OCI-LY1 (cell line): ENCODE measurements around the gene GRM7.

ENCODE experiments used
- H2AFZ ChIP-seq: fragments of 200-600 bp; sonication (generic), shearing (Covaris generic); 2 replicates; pipeline ENCODE4 v1.6.0; 2014; ENCODE audit warnings: antibody characterized with exemption, mild to moderate bottlenecking, low read length
- H3F3A ChIP-seq: fragments of 200-600 bp; sonication (generic), shearing (Covaris generic); 2 replicates; pipeline ENCODE4 v1.6.0; 2014; ENCODE audit warnings: mild to moderate bottlenecking, antibody characterized with exemption, low read length, moderate library complexity; ENCODE audit not compliant: insufficient read depth
- H3K27ac ChIP-seq: fragments of 200-600 bp; sonication (generic); 2 replicates; pipeline ENCODE4 v1.5.1; 2014; ENCODE audit warnings: low read length, mixed run types, mild to moderate bottlenecking, low read depth; ENCODE audit not compliant: poor library complexity, severe bottlenecking
- H3K27me3 ChIP-seq: fragments of 200-600 bp; sonication (generic); 2 replicates; pipeline ENCODE4 v1.6.0; 2014; ENCODE audit warnings: antibody characterized with exemption, mild to moderate bottlenecking, low read length, moderate library complexity; ENCODE audit not compliant: insufficient read depth
- H3K36me3 ChIP-seq: fragments of 200-600 bp; sonication (generic); 2 replicates; pipeline ENCODE4 v1.6.1; 2014; ENCODE audit warnings: mild to moderate bottlenecking, antibody characterized with exemption, low read length, moderate library complexity, mixed read lengths; ENCODE audit not compliant: insufficient read depth
- H3K4me1 ChIP-seq: fragments of 200-600 bp; sonication (generic); 2 replicates; pipeline ENCODE4 v1.5.1; 2014; ENCODE audit warnings: mild to moderate bottlenecking, low read length, moderate library complexity; ENCODE audit not compliant: insufficient read depth, severe bottlenecking
- H3K4me2 ChIP-seq: fragments of 200-600 bp; sonication (generic), shearing (Covaris generic); 2 replicates; pipeline ENCODE4 v1.6.1; 2014; ENCODE audit warnings: low read length
- H3K4me3 ChIP-seq: fragments of 200-600 bp; sonication (generic); 2 replicates; pipeline ENCODE4 v1.5.1; 2014; ENCODE audit warnings: low read length, low read depth, mild to moderate bottlenecking, mixed read lengths; ENCODE audit not compliant: poor library complexity, severe bottlenecking
- H3K79me2 ChIP-seq: fragments of 200-600 bp; shearing (Covaris generic); 2 replicates; pipeline ENCODE4 v1.6.1; 2016; ENCODE audit warnings: mixed run types, low read length, mixed read lengths; ENCODE audit not compliant: insufficient read depth
- H3K9ac ChIP-seq: fragments of 200-600 bp; sonication (generic), shearing (Covaris generic); 2 replicates; pipeline ENCODE4 v1.6.1; 2014; ENCODE audit warnings: mild to moderate bottlenecking, low read length, mixed read lengths
- H3K9me2 ChIP-seq: fragments of 200-600 bp; sonication (generic), shearing (Covaris generic); 2 replicates; pipeline ENCODE4 v1.6.1; 2014; ENCODE audit warnings: low read depth, mild to moderate bottlenecking, low read length, mixed read lengths
- H3K9me3 ChIP-seq: fragments of 200-600 bp; shearing (Covaris generic); 2 replicates; pipeline ENCODE4 v1.6.1; 2014; ENCODE audit warnings: low read length, mixed read lengths
- H4K20me1 ChIP-seq: fragments of 200-600 bp; sonication (generic), shearing (Covaris generic); 2 replicates; pipeline ENCODE4 v1.6.0; 2016; ENCODE audit warnings: mild to moderate bottlenecking, low read length; ENCODE audit not compliant: insufficient read depth
- EZH2 ChIP-seq: fragments of 200-600 bp; sonication (generic), shearing (Covaris generic); IDR thresholded peaks from 2 replicates; pipeline ENCODE4 v1.8.0; 2017; ENCODE audit warnings: borderline replicate concordance, mixed run types, mild to moderate bottlenecking, antibody characterized with exemption, low read length, moderate library complexity, mixed read lengths
- TF ChIP-seq, protein P1 (sequence below): fragments of 200-600 bp; sonication (generic), shearing (Covaris generic); IDR thresholded peaks from 2 replicates; pipeline ENCODE4 v1.5.1; 2017; ENCODE audit warnings: mild to moderate bottlenecking, antibody characterized with exemption, low read length, moderate library complexity, mixed read lengths

Gene GRM7

DNA sequence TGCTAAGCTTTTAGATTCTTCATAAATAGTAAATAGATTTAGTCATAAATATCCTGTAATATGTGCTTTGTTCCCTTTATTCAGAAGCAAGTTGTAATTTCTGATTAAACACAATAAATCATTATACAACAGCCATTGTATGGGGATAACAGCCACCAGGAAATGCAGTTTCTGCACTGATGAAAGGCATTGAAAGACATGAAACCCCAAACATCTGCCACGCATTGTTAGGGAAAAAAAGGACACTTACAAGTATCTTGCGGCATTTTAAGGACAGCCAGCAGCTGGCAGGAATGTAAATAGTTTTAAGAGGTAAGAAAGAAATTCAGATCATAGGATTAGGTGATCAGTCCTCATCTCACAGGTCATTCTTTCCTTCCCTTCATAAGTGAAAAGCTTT, 839.6 kb downstream of the GRM7 start:
- Histone ChIP-seq H2AFZ (no peak overlapping the region), H3K4me2 (no peak overlapping the region), H3F3A (no peaks in the 10 kb centered on the region), H3K27me3 (no peaks in the 10 kb centered on the region; the same call in 1 of the 2 replicates), H3K79me2 (no peaks in the 10 kb centered on the region), H3K4me3 (no peak overlapping the region), H3K27ac (no peak overlapping the region), H3K4me1 (no peaks in the 10 kb centered on the region), H3K9me3 (no peaks in the 10 kb centered on the region), H3K9me2 (no peaks in the 10 kb centered on the region), H3K36me3 (no peaks in the 10 kb centered on the region), H3K9ac (no peak overlapping the region), H4K20me1 (no peaks in the 10 kb centered on the region)
- no peak for TF ChIP-seq EZH2
- TF ChIP-seq, protein P1, sequence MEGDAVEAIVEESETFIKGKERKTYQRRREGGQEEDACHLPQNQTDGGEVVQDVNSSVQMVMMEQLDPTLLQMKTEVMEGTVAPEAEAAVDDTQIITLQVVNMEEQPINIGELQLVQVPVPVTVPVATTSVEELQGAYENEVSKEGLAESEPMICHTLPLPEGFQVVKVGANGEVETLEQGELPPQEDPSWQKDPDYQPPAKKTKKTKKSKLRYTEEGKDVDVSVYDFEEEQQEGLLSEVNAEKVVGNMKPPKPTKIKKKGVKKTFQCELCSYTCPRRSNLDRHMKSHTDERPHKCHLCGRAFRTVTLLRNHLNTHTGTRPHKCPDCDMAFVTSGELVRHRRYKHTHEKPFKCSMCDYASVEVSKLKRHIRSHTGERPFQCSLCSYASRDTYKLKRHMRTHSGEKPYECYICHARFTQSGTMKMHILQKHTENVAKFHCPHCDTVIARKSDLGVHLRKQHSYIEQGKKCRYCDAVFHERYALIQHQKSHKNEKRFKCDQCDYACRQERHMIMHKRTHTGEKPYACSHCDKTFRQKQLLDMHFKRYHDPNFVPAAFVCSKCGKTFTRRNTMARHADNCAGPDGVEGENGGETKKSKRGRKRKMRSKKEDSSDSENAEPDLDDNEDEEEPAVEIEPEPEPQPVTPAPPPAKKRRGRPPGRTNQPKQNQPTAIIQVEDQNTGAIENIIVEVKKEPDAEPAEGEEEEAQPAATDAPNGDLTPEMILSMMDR, result no peak

DNA sequence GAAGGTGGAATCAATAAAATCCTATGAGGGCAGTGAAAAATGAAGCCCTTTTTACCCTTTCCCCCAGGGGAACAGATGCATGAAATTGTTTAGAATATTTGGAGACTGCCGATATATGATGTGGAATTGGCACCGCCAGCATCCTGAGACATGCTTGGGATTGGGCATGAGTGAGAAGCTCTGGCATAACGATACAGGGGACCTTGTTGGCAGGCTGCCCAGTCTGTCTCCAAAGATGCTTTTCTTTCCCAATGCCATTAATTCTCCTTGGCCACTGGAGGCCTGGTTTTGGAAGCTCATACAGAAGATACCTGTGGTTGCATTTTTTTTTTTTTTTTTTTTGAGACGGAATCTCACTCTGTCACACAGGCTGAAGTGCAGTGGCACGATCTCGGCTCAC, 840.1 kb downstream of the GRM7 start:
- Histone ChIP-seq H3K4me1 (no peaks in the 10 kb centered on the region), H2AFZ (no peak overlapping the region), H3K27ac (no peak overlapping the region), H3K9ac (no peak overlapping the region), H3K4me2 (no peak overlapping the region), H3K79me2 (no peaks in the 10 kb centered on the region), H3K36me3 (no peaks in the 10 kb centered on the region), H3F3A (no peaks in the 10 kb centered on the region), H3K4me3 (no peak overlapping the region), H3K27me3 (no peaks in the 10 kb centered on the region; the same call in 1 of the 2 replicates), H3K9me2 (no peaks in the 10 kb centered on the region), H4K20me1 (no peaks in the 10 kb centered on the region), H3K9me3 (no peaks in the 10 kb centered on the region)
- TF ChIP-seq, protein P1, result no peak
- no peak for TF ChIP-seq EZH2

DNA sequence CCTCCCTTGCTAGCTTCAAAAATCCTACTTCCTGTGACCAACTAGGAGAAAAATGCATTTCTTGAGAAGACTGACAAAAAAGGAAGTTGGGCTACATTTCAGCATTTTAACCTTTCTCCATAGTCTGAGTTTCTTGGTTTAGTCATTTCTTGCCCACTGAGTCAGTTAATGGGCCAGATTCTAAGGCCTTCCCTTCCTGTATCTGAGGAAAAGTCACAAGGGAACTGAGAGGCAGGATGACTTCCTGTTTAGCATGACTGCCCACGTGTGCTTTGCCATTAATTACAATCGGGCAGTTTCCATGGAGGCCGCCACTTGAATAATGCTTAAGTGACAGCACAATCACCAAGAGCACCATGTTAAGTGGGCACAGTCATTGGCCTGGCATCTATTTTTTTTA, 846.3 kb downstream of the GRM7 start:
- Histone ChIP-seq H3K4me1 (no peaks in the 10 kb centered on the region), H3K4me2 (no peak overlapping the region), H3K36me3 (no peaks in the 10 kb centered on the region), H3K9ac (no peak overlapping the region), H3K9me2 (no peaks in the 10 kb centered on the region), H3F3A (no peaks in the 10 kb centered on the region), H3K27ac (no peak overlapping the region), H3K79me2 (no peaks in the 10 kb centered on the region), H4K20me1 (no peaks in the 10 kb centered on the region), H2AFZ (no peak overlapping the region), H3K4me3 (no peak overlapping the region), H3K27me3 (no peaks in the 10 kb centered on the region), H3K9me3 (no peaks in the 10 kb centered on the region)
- TF ChIP-seq, protein P1, result no peak
- no peak for TF ChIP-seq EZH2
